Lower leg skin (tissue), 3 donors: ENCODE results near the gene HPDL.

Experiments
- CTCF ChIP-seq, 3 donors: fragments of 450-650 bp; IDR thresholded peaks; one replicate each; pipeline ENCODE4 v1.5.1; 2016; ENCODE audit warnings: antibody characterized with exemption in 3 of 3, mild to moderate bottlenecking in 3 of 3, moderate library complexity in 2 of 3
- POLR2A ChIP-seq, 2 donors: fragments of 450-650 bp; IDR thresholded peaks; one replicate each; pipeline ENCODE4 v1.6.1; 2016 to 2017; ENCODE audit warnings: antibody characterized with exemption in 2 of 2, mild to moderate bottlenecking in 1 of 2, moderate library complexity in 1 of 2

GRCh38 chr1:45375104-45376090 lies 48.7 kb downstream of the HPDL start:
- no peak for TF ChIP-seq CTCF (IDR thresholded peaks at IDR 0.05)
- TF ChIP-seq POLR2A (IDR thresholded peaks at IDR 0.05), result no peak
